OCI-LY1 (cell line): ENCODE results near the gene B3GNT5.

Source experiments
- H2AFZ ChIP-seq: fragments of 200-600 bp; sonication (generic), shearing (Covaris generic); 2 replicates; pipeline ENCODE4 v1.6.0; 2014; ENCODE audit warnings: antibody characterized with exemption, mild to moderate bottlenecking, low read length
- H3F3A ChIP-seq: fragments of 200-600 bp; sonication (generic), shearing (Covaris generic); 2 replicates; pipeline ENCODE4 v1.6.0; 2014; ENCODE audit warnings: mild to moderate bottlenecking, antibody characterized with exemption, low read length, moderate library complexity; ENCODE audit not compliant: insufficient read depth
- H3K27ac ChIP-seq: fragments of 200-600 bp; sonication (generic); 2 replicates; pipeline ENCODE4 v1.5.1; 2014; ENCODE audit warnings: low read length, mixed run types, mild to moderate bottlenecking, low read depth; ENCODE audit not compliant: poor library complexity, severe bottlenecking
- H3K27me3 ChIP-seq: fragments of 200-600 bp; sonication (generic); 2 replicates; pipeline ENCODE4 v1.6.0; 2014; ENCODE audit warnings: antibody characterized with exemption, mild to moderate bottlenecking, low read length, moderate library complexity; ENCODE audit not compliant: insufficient read depth
- H3K36me3 ChIP-seq: fragments of 200-600 bp; sonication (generic); 2 replicates; pipeline ENCODE4 v1.6.1; 2014; ENCODE audit warnings: mild to moderate bottlenecking, antibody characterized with exemption, low read length, moderate library complexity, mixed read lengths; ENCODE audit not compliant: insufficient read depth
- H3K4me1 ChIP-seq: fragments of 200-600 bp; sonication (generic); 2 replicates; pipeline ENCODE4 v1.5.1; 2014; ENCODE audit warnings: mild to moderate bottlenecking, low read length, moderate library complexity; ENCODE audit not compliant: insufficient read depth, severe bottlenecking
- H3K4me2 ChIP-seq: fragments of 200-600 bp; sonication (generic), shearing (Covaris generic); 2 replicates; pipeline ENCODE4 v1.6.1; 2014; ENCODE audit warnings: low read length
- H3K4me3 ChIP-seq: fragments of 200-600 bp; sonication (generic); 2 replicates; pipeline ENCODE4 v1.5.1; 2014; ENCODE audit warnings: low read length, low read depth, mild to moderate bottlenecking, mixed read lengths; ENCODE audit not compliant: poor library complexity, severe bottlenecking
- H3K79me2 ChIP-seq: fragments of 200-600 bp; shearing (Covaris generic); 2 replicates; pipeline ENCODE4 v1.6.1; 2016; ENCODE audit warnings: mixed run types, low read length, mixed read lengths; ENCODE audit not compliant: insufficient read depth
- H3K9ac ChIP-seq: fragments of 200-600 bp; sonication (generic), shearing (Covaris generic); 2 replicates; pipeline ENCODE4 v1.6.1; 2014; ENCODE audit warnings: mild to moderate bottlenecking, low read length, mixed read lengths
- H3K9me2 ChIP-seq: fragments of 200-600 bp; sonication (generic), shearing (Covaris generic); 2 replicates; pipeline ENCODE4 v1.6.1; 2014; ENCODE audit warnings: low read depth, mild to moderate bottlenecking, low read length, mixed read lengths
- H3K9me3 ChIP-seq: fragments of 200-600 bp; shearing (Covaris generic); 2 replicates; pipeline ENCODE4 v1.6.1; 2014; ENCODE audit warnings: low read length, mixed read lengths
- H4K20me1 ChIP-seq: fragments of 200-600 bp; sonication (generic), shearing (Covaris generic); 2 replicates; pipeline ENCODE4 v1.6.0; 2016; ENCODE audit warnings: mild to moderate bottlenecking, low read length; ENCODE audit not compliant: insufficient read depth
- CTCF ChIP-seq: fragments of 200-600 bp; sonication (generic), shearing (Covaris generic); IDR thresholded peaks from 2 replicates; pipeline ENCODE4 v1.5.1; 2017; ENCODE audit warnings: mild to moderate bottlenecking, antibody characterized with exemption, low read length, moderate library complexity, mixed read lengths
- EZH2 ChIP-seq: fragments of 200-600 bp; sonication (generic), shearing (Covaris generic); IDR thresholded peaks from 2 replicates; pipeline ENCODE4 v1.8.0; 2017; ENCODE audit warnings: borderline replicate concordance, mixed run types, mild to moderate bottlenecking, antibody characterized with exemption, low read length, moderate library complexity, mixed read lengths

Gene B3GNT5

GRCh38 chr3:183268366-183268765, 15.3 kb downstream of the B3GNT5 start:
- no peaks in the 10 kb centered on the region for H3K79me2 ChIP-seq
- no peak overlapping the region for H3K9ac ChIP-seq
- H2AFZ ChIP-seq: no peak overlapping the region
- H3K4me1 ChIP-seq: no peaks in the 10 kb centered on the region
- no peak overlapping the region for H3K4me2 ChIP-seq
- H3K9me3 ChIP-seq: no peaks in the 10 kb centered on the region
- peaks cover 5% of the 10 kb centered on the region; the same call in 1 of the 2 replicates for H3K27me3 ChIP-seq
- H4K20me1 ChIP-seq: no peaks in the 10 kb centered on the region
- no peaks in the 10 kb centered on the region for H3F3A ChIP-seq
- H3K36me3 ChIP-seq: no peaks in the 10 kb centered on the region
- H3K4me3 ChIP-seq: no peak overlapping the region
- no peak overlapping the region for H3K27ac ChIP-seq
- no peaks in the 10 kb centered on the region for H3K9me2 ChIP-seq
- TF ChIP-seq CTCF: no peak
- no peak for TF ChIP-seq EZH2

DNA sequence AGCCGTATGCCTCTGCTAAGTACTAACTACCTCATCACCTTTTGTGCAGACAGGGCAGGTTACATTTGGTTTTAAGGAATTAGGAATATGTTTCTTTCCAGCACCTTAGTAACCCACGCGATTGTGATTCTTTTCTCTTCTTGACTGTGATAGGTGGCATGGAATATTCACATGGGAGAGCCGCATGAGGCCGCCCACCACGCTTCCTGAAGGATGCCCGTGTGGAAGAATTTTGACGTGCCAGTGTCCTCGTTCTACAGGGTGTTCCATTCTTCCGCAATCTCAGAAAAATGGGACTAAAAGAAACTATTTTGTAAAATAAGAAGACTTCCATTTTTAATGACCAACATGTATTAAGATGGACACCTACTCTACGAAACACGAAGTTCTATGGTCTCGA, 16.3 kb downstream of the B3GNT5 start:
- H3K4me3 ChIP-seq: no peak overlapping the region
- no peak overlapping the region for H3K4me2 ChIP-seq
- TF ChIP-seq CTCF (no peak), EZH2 (no peak)
- no peaks in the 10 kb centered on the region for H3K36me3 ChIP-seq
- peaks cover 5% of the 10 kb centered on the region; the same call in 1 of the 2 replicates for H3K27me3 ChIP-seq
- H3K79me2 ChIP-seq: no peaks in the 10 kb centered on the region
- H3K4me1 ChIP-seq: no peaks in the 10 kb centered on the region
- H3F3A ChIP-seq: no peaks in the 10 kb centered on the region
- no peaks in the 10 kb centered on the region for H3K9me2 ChIP-seq
- H2AFZ ChIP-seq: no peak overlapping the region
- H4K20me1 ChIP-seq: no peaks in the 10 kb centered on the region
- no peak overlapping the region for H3K27ac ChIP-seq
- H3K9ac ChIP-seq: no peak overlapping the region
- no peaks in the 10 kb centered on the region for H3K9me3 ChIP-seq

DNA sequence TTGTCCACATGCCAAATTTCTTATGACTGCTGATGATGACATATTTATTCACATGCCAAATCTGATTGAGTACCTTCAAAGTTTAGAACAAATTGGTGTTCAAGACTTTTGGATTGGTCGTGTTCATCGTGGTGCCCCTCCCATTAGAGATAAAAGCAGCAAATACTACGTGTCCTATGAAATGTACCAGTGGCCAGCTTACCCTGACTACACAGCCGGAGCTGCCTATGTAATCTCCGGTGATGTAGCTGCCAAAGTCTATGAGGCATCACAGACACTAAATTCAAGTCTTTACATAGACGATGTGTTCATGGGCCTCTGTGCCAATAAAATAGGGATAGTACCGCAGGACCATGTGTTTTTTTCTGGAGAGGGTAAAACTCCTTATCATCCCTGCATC, 17.3 kb downstream of the B3GNT5 start:
- no peaks in the 10 kb centered on the region for H4K20me1 ChIP-seq
- H3K9me2 ChIP-seq: no peaks in the 10 kb centered on the region
- no peak overlapping the region for H3K4me2 ChIP-seq
- H2AFZ ChIP-seq: no peak overlapping the region
- H3F3A ChIP-seq: no peaks in the 10 kb centered on the region
- H3K79me2 ChIP-seq: no peaks in the 10 kb centered on the region
- no peaks in the 10 kb centered on the region for H3K9me3 ChIP-seq
- H3K9ac ChIP-seq: no peak overlapping the region
- H3K27ac ChIP-seq: no peak overlapping the region
- TF ChIP-seq EZH2: no peak
- TF ChIP-seq CTCF: no peak
- no peaks in the 10 kb centered on the region for H3K36me3 ChIP-seq
- H3K4me3 ChIP-seq: no peak overlapping the region
- H3K27me3 ChIP-seq: peaks cover 5% of the 10 kb centered on the region; the same call in 1 of the 2 replicates
- H3K4me1 ChIP-seq: peaks cover 3% of the 10 kb centered on the region
